ENCODE results near the gene LGALS3BP. TPM values are rescaled to one million over a fixed set of nuclear protein-coding genes. Genes with fewer than 3 reads are reported as not detected.

Gene LGALS3BP, protein sequence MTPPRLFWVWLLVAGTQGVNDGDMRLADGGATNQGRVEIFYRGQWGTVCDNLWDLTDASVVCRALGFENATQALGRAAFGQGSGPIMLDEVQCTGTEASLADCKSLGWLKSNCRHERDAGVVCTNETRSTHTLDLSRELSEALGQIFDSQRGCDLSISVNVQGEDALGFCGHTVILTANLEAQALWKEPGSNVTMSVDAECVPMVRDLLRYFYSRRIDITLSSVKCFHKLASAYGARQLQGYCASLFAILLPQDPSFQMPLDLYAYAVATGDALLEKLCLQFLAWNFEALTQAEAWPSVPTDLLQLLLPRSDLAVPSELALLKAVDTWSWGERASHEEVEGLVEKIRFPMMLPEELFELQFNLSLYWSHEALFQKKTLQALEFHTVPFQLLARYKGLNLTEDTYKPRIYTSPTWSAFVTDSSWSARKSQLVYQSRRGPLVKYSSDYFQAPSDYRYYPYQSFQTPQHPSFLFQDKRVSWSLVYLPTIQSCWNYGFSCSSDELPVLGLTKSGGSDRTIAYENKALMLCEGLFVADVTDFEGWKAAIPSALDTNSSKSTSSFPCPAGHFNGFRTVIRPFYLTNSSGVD
- 10 to 100 TPM; 23.3 to 71.4 TPM for total RNA-seq
- polyA plus RNA-seq (2013, experiment 1 of 2), result 51.4 TPM
- 47.9 TPM for polyA plus RNA-seq (2013, experiment 2 of 2)
- long read RNA-seq, experiment 1, transcript LGALS3BP-201 (6 exons, 2,405 nt), result major isoform, 20 of 42 reads
- long read RNA-seq, experiment 1, partial matches to known transcripts, result 7 of 42 reads
- long read RNA-seq, experiment 1, other reads (novel, unspliced or antisense), result 15 of 42 reads
- long read RNA-seq, experiment 2, transcript LGALS3BP-202 (5 exons, 936 nt), result minor isoform, 7 of 174 reads
- long read RNA-seq, experiment 2, transcript LGALS3BP-201 (6 exons, 2,405 nt), result major isoform, 151 of 174 reads
- long read RNA-seq, experiment 2, partial matches to known transcripts, result 5 of 174 reads
- long read RNA-seq, experiment 2, other reads (novel, unspliced or antisense), result 10 of 174 reads
- long read RNA-seq, experiment 3, transcript LGALS3BP-201 (6 exons, 2,405 nt), result major isoform, 156 of 169 reads
- long read RNA-seq, experiment 3, transcript LGALS3BP-202 (5 exons, 936 nt), result minor isoform, 5 of 169 reads
- long read RNA-seq, experiment 3, partial matches to known transcripts, result 4 of 169 reads
- long read RNA-seq, experiment 3, other reads (novel, unspliced or antisense), result 3 of 169 reads
- long read RNA-seq, experiment 4, transcript LGALS3BP-201 (6 exons, 2,405 nt), result major isoform, 5 of 5 reads
- long read RNA-seq, experiment 4, partial matches to known transcripts, result 0 of 5 reads
- long read RNA-seq, experiment 4, other reads (novel, unspliced or antisense), result 0 of 5 reads

DNA sequence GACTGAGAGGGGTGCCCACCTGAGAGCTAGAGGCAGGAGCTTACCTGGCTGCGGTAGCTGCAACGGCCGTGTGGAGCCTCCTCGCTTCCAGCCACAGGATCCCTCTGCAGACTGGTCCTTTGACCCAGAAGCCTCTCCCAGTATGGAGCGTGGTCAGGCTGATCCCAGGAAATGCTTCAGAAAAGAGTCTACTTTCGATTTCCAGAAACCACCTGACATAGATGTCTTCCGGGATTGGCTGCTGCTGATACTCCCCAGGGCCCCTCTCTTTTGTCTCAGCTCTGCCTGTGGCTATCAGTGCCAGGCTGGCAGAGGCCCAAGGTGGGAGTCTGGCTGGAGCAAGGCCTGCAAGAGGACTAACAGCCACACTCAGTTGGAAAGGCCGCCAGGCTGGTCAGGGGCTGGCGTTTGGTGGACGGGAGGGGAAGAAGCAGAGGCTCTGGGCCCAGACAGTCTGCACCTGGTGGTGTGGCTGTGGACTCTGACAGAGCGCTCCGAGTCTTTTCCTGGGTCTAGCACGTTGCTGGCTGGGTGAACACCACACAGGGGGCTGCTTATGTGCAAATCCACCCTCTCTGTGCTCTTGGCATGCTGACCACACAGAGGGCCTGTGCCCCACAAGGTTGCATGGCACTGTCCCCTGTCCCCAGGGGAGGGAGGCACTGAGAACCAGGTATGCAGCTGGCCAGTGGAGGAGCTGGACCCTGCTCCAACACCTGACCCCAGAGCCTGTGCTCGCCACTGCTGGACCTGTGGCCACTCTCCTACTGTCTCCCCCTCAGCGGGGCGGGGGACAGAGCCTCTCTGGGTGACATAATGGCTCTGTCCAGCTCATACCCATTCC is at the start of gene LGALS3BP:
Gene LGALS3BP, minus strand, starts transcription at position 144 of the 844 bp plus-strand sequence. CDS start 2,732 bp downstream, outside the sequence.
- H3K36me3 ChIP-seq (ENCODE audit: control insufficient read depth, insufficient read depth, low read length), result no peaks in the 10 kb centered on the region
- no peaks in the 10 kb centered on the region for H3K27me3 Mint-ChIP-seq (ENCODE audit: insufficient read depth)
- H3K27ac ChIP-seq (ENCODE audit: low read depth, low read length), result peak within 1 kb of the TSS; percentile 44
- no peak within 1 kb of the TSS for H3K9ac ChIP-seq (ENCODE audit: extremely low read depth, low read length, poor library complexity, severe bottlenecking)
- TF ChIP-seq, protein P1, sequence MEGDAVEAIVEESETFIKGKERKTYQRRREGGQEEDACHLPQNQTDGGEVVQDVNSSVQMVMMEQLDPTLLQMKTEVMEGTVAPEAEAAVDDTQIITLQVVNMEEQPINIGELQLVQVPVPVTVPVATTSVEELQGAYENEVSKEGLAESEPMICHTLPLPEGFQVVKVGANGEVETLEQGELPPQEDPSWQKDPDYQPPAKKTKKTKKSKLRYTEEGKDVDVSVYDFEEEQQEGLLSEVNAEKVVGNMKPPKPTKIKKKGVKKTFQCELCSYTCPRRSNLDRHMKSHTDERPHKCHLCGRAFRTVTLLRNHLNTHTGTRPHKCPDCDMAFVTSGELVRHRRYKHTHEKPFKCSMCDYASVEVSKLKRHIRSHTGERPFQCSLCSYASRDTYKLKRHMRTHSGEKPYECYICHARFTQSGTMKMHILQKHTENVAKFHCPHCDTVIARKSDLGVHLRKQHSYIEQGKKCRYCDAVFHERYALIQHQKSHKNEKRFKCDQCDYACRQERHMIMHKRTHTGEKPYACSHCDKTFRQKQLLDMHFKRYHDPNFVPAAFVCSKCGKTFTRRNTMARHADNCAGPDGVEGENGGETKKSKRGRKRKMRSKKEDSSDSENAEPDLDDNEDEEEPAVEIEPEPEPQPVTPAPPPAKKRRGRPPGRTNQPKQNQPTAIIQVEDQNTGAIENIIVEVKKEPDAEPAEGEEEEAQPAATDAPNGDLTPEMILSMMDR (conservative IDR thresholded peaks at IDR 0.05), result no peak
- H3K36me3 Mint-ChIP-seq (ENCODE audit: low read depth), result no peaks in the 10 kb centered on the region
- peak; percentile 86 for DNase-seq
- H3K4me1 ChIP-seq (ENCODE audit: control insufficient read depth, insufficient read depth, low read length), result peaks cover 3% of the 10 kb centered on the region
- WGBS, 2 experiments (ENCODE audit: insufficient coverage in 1 of 2, insufficient read length in 1 of 2), result 79 to 81% methylated on average over 16 of the region's 16 CpGs
- no peak within 1 kb of the TSS for H3K4me3 ChIP-seq (ENCODE audit: low read length)
- no peak within 1 kb of the TSS for H3K4me3 Mint-ChIP-seq
- no peaks in the 10 kb centered on the region for H3K9me3 ChIP-seq (ENCODE audit: control insufficient read depth, low read length)
- H3K27me3 ChIP-seq (ENCODE audit: control insufficient read depth, insufficient read depth, low read length, poor library complexity, severe bottlenecking), result no peaks in the 10 kb centered on the region
- H3K4me1 Mint-ChIP-seq, result peaks cover 18% of the 10 kb centered on the region
- H3K9me3 Mint-ChIP-seq, result no peaks in the 10 kb centered on the region
- peak within 1 kb of the TSS; percentile 36 for H3K27ac Mint-ChIP-seq

DNA sequence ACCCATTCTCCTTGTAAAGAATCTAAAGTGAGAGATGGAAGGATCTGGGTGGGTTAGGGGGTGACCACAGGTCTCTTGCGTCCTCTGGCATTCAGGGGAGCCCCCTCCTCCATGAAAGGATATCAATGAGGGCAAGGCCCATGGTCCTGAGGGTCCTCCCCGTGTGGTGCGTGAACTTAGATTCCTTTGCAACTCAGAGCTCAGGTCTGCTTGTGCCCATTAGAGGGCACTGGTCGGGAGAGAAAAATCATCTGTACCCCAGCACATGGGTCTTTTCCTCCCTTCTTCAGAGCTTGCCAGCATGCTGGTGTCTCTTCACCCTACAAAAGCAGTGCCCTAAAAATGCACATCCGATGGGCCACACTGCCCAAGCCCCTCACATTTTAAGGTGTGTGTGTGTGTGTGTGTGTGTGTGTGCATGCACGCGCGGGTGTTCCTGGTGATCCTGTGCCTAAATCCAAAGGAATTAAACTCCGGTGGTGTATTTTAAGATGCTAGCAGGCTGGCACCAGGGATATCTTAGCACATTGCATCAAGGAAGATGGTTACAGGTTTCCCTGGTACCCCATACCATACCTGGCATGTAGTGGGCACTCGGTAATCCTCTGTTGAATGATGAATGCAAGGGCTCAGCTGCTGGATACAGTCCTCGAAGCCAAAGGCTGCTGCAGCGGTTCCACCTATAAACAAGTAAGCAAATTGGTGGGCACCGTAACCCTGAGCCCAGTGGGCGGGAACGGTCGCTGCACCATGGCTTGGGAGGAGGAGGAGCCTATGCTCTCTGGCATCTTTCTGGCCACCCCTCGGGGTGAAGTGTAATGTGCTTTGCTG is 49.0 kb upstream of the LGALS3BP start:
- Histone ChIP-seq H3K4me1 (ENCODE audit: control insufficient read depth, insufficient read depth, low read length) (no peaks in the 10 kb centered on the region), H3K27me3 (ENCODE audit: control insufficient read depth, insufficient read depth, low read length, poor library complexity, severe bottlenecking) (peaks cover 24% of the 10 kb centered on the region), H3K36me3 (ENCODE audit: control insufficient read depth, insufficient read depth, low read length) (no peaks in the 10 kb centered on the region), H3K9me3 (ENCODE audit: control insufficient read depth, low read length) (no peaks in the 10 kb centered on the region), H3K27ac (ENCODE audit: low read depth, low read length) (no peak overlapping the region), H3K4me3 (ENCODE audit: low read length) (no peak overlapping the region), H3K9ac (ENCODE audit: extremely low read depth, low read length, poor library complexity, severe bottlenecking) (no peak overlapping the region)
- no peak overlapping the region for H3K27ac Mint-ChIP-seq
- H3K9me3 Mint-ChIP-seq, result no peaks in the 10 kb centered on the region
- DNase-seq, result peak; percentile 49
- peaks cover 7% of the 10 kb centered on the region for H3K4me1 Mint-ChIP-seq
- H3K36me3 Mint-ChIP-seq (ENCODE audit: low read depth), result peaks cover 3% of the 10 kb centered on the region
- TF ChIP-seq, protein P1 (conservative IDR thresholded peaks at IDR 0.05), result peak; percentile 51
- WGBS, 2 experiments (ENCODE audit: insufficient coverage in 1 of 2, insufficient read length in 1 of 2), result 83 to 90% methylated on average over 13 to 17 of the region's 17 CpGs
- H3K4me3 Mint-ChIP-seq, result no peak overlapping the region
- peaks cover 62% of the 10 kb centered on the region for H3K27me3 Mint-ChIP-seq (ENCODE audit: insufficient read depth)
